HEK293 (cell line): ENCODE results near the gene YIPF3.
A peak's percentile ranks its signal among the peaks of the same experiment; 100 is the strongest.

Source experiments
- CTCF ChIA-PET: fragments of 350-600 bp; formaldehyde crosslinking; extraction: SDS; loops from one replicate; lab custom pipeline; 2021; ENCODE audit warnings: antibody characterized with exemption; lab: Yijun Ruan, JAX
- POLR2A ChIA-PET: fragments of 300-600 bp; formaldehyde crosslinking; extraction: SDS; loops from one replicate; lab custom pipeline; 2020; ENCODE audit warnings: antibody characterized with exemption, inconsistent platforms; lab: Yijun Ruan, JAX
- H3K27ac ChIP-seq: fragments of 200-500 bp; sonication (Bioruptor generic); 2 replicates; pipeline ENCODE4 v1.5.1; 2014; ENCODE audit warnings: low read depth, low read length, control low read depth, inconsistent platforms; ENCODE audit errors: extremely low read depth
- H3K36me3 ChIP-seq, 2 experiments: fragments of 200-500 bp in 1 of 2; sonication (Bioruptor generic) in 1 of 2; 1 replicate in 1 of 2; 2 replicates in 1 of 2; pipeline ENCODE4 v1.5.1; 2014 to 2017; ENCODE audit warnings: inconsistent platforms in 2 of 2, low read length in 2 of 2; ENCODE audit not compliant: control insufficient read depth in 2 of 2, insufficient read depth in 1 of 2
- H3K4me1 ChIP-seq: fragments of 200-500 bp; sonication (Bioruptor generic); 2 replicates; pipeline ENCODE4 v1.5.1; 2014; ENCODE audit warnings: mild to moderate bottlenecking, low read length, inconsistent platforms; ENCODE audit not compliant: control insufficient read depth, insufficient read depth
- H3K4me3 ChIP-seq: 2 replicates; pipeline ENCODE4 v1.5.1; 2011; ENCODE audit warnings: low read depth, mild to moderate bottlenecking, control low read depth, low read length, moderate library complexity
- H3K9me3 ChIP-seq: fragments of 200-500 bp; sonication (Bioruptor generic); 2 replicates; pipeline ENCODE4 v1.5.1; 2014; ENCODE audit warnings: low read depth, low read length, inconsistent platforms; ENCODE audit not compliant: control insufficient read depth, insufficient read depth
- GLIS2 ChIP-seq: fragments of 450-650 bp; formaldehyde crosslinking; IDR thresholded peaks from 2 replicates; pipeline ENCODE4 v1.5.1; 2016; ENCODE audit warnings: missing biosample characterization, missing genetic modification characterization
- MZF1 ChIP-seq: fragments of 450-650 bp; formaldehyde crosslinking; IDR thresholded peaks from 2 replicates; pipeline ENCODE4 v1.5.1; 2017; ENCODE audit warnings: missing biosample characterization, missing genetic modification characterization, borderline replicate concordance
- REST ChIP-seq: fragments of 450-650 bp; formaldehyde crosslinking; IDR thresholded peaks from 2 replicates; pipeline ENCODE4 v1.5.1; 2016; ENCODE audit warnings: missing biosample characterization, missing genetic modification characterization
- ZBTB17 ChIP-seq: fragments of 450-650 bp; formaldehyde crosslinking; IDR thresholded peaks from 2 replicates; pipeline ENCODE4 v1.5.1; 2016; ENCODE audit warnings: missing biosample characterization, missing genetic modification characterization
- ZFHX2 ChIP-seq: fragments of 450-650 bp; formaldehyde crosslinking; conservative IDR thresholded peaks from 2 replicates; pipeline ENCODE4 v1.5.1; 2016; ENCODE audit warnings: missing biosample characterization, missing genetic modification characterization
- ZFP41 ChIP-seq: fragments of 450-650 bp; formaldehyde crosslinking; IDR thresholded peaks from 2 replicates; pipeline ENCODE4 v1.5.1; 2016; ENCODE audit warnings: missing biosample characterization, missing genetic modification characterization, borderline replicate concordance
- ZIC2 ChIP-seq: fragments of 450-650 bp; formaldehyde crosslinking; IDR thresholded peaks from 2 replicates; pipeline ENCODE4 v1.5.1; 2016; ENCODE audit warnings: missing biosample characterization, missing genetic modification characterization
- ZNF280C ChIP-seq: fragments of 450-650 bp; formaldehyde crosslinking; IDR thresholded peaks from 2 replicates; pipeline ENCODE4 v1.5.1; 2016; ENCODE audit warnings: missing biosample characterization, missing genetic modification characterization
- ZNF600 ChIP-seq: fragments of 450-650 bp; formaldehyde crosslinking; IDR thresholded peaks from 2 replicates; pipeline ENCODE4 v1.5.1; 2016; ENCODE audit warnings: missing biosample characterization, missing genetic modification characterization
- ZNF624 ChIP-seq: fragments of 450-650 bp; formaldehyde crosslinking; IDR thresholded peaks from 2 replicates; pipeline ENCODE4 v1.5.1; 2017; ENCODE audit warnings: missing biosample characterization, missing genetic modification characterization
- ZNF707 ChIP-seq: fragments of 450-650 bp; formaldehyde crosslinking; IDR thresholded peaks from 2 replicates; pipeline ENCODE4 v1.5.1; 2016; ENCODE audit warnings: missing biosample characterization, missing genetic modification characterization

The YIPF3 gene

GRCh38 chr6:43493230-43493629 lies 23.5 kb downstream of the YIPF3 start:
- TF ChIP-seq ZNF600 (tag by site-specific recombination) (peak; percentile 67), ZBTB17 (peak; percentile 59; the same call in 1 of the 2 replicates), GLIS2 (tag by site-specific recombination) (no peak)
- Histone ChIP-seq H3K36me3 (peaks cover 3 to 37% of the 10 kb centered on the region in 2 experiments; a peak in 2 of 3 replicates), H3K4me1 (peaks cover 7% of the 10 kb centered on the region), H3K4me3 (no peak overlapping the region), H3K27ac (no peak overlapping the region), H3K9me3 (no peaks in the 10 kb centered on the region)
- POLR2A ChIA-PET: interaction anchor here (1.2 to 2.3 kb wide), 3 partner anchors 13 to 22 kb away, joined by 3 to 8 read pairs (median 4); partner anchors contain the start of gene TJAP1
- CTCF ChIA-PET: interaction anchor here (1.0 to 11.2 kb wide), 5 partner anchors 9 to 323 kb away, joined by 4 to 142 read pairs (median 5); partner anchors contain the start of genes ABCC10 and LRRC73

GRCh38 chr6:43492673-43493072 lies 24.1 kb downstream of the YIPF3 start:
- Histone ChIP-seq H3K27ac (no peak overlapping the region), H3K4me3 (no peak overlapping the region), H3K36me3 (peaks cover 0 to 32% of the 10 kb centered on the region in 2 experiments; a peak in 1 of 3 replicates), H3K4me1 (peaks cover 7% of the 10 kb centered on the region)
- POLR2A ChIA-PET: interaction anchor here (1.9 to 2.3 kb wide), 2 partner anchors 14 to 22 kb away, joined by 4 to 8 read pairs; partner anchors contain the start of gene TJAP1
- CTCF ChIA-PET: interaction anchor here (0.6 to 11.2 kb wide), 4 partner anchors 10 to 322 kb away, joined by 4 to 142 read pairs (median 4); partner anchors contain the start of gene LRRC73
- TF ChIP-seq ZIC2 (tag by site-specific recombination) (peak; percentile 67), ZFHX2 (0 out of 2 replicates have a peak, but pooled peaks have one; percentile 2), ZNF707 (tag by site-specific recombination) (0 out of 2 replicates have a peak, but pooled peaks have one; percentile 23), ZNF624 (no peak), ZNF280C (tag by site-specific recombination) (no peak), REST (tag by site-specific recombination) (peak; percentile 67)
- TF ChIP-seq, all 188 proteins: peak for 4
- H3K9me3 ChIP-seq: no peaks in the 10 kb centered on the region

- Histone ChIP-seq H3K4me3 (no peak overlapping the region), H3K9me3 (no peaks in the 10 kb centered on the region), H3K4me1 (peaks cover 7% of the 10 kb centered on the region), H3K36me3 (peaks cover 0 to 30% of the 10 kb centered on the region in 2 experiments; a peak in 1 of 3 replicates), H3K27ac (no peak overlapping the region)
- ChIA-PET CTCF (interaction anchor here (0.6 to 11.2 kb wide), 2 partner anchors 16 to 75 kb away, joined by 4 to 142 read pairs; partner anchors contain the start of gene LRRC73), POLR2A (interaction anchor here (2.3 kb wide), 1 partner anchor 14 kb away, joined by 8 read pairs; the partner anchor contains the start of gene TJAP1)
- TF ChIP-seq ZFHX2: peak; percentile 36; the same call in 1 of the 2 replicates
- no peak for TF ChIP-seq MZF1 (tag by site-specific recombination)
- TF ChIP-seq ZFP41 (tag by site-specific recombination): no peak
Measured at GRCh38 chr6:43491750-43492661, 24.7 kb downstream of the YIPF3 start.
